ENCODE measurements around the gene PDRG1. TPM values are rescaled to one million over a fixed set of nuclear protein-coding genes. Genes with fewer than 3 reads are reported as not detected.

The PDRG1 gene
- total RNA-seq, 3 donors from 2014 or later = 9.2 to 10.0 (median 9.9) TPM

- no peaks in the 10 kb centered on the region for H3K36me3 ChIP-seq (ENCODE audit: low read depth)
- ATAC-seq = no peak
- TF ChIP-seq CTCF (IDR thresholded peaks at IDR 0.05) = no peak
- no peaks in the 10 kb centered on the region for H3K4me1 ChIP-seq (ENCODE audit: low read depth)
- H3K9me3 ChIP-seq = no peaks in the 10 kb centered on the region
- DNase-seq = no peak
- H3K4me3 ChIP-seq = no peak overlapping the region
- intact Hi-C loops (cut with DNase I, micrococcal nuclease) = no loop called here
Measured at GRCh38 chr20:31990641-31991338, 38.9 kb upstream of the PDRG1 start.

- no peak for TF ChIP-seq CTCF (IDR thresholded peaks at IDR 0.05)
- H3K4me3 ChIP-seq = no peak overlapping the region
- no peak for DNase-seq
- H3K9me3 ChIP-seq = no peaks in the 10 kb centered on the region
- no peak for ATAC-seq
- intact Hi-C loops (cut with DNase I, micrococcal nuclease) = no loop called here
- no peaks in the 10 kb centered on the region for H3K4me1 ChIP-seq (ENCODE audit: low read depth)
- H3K36me3 ChIP-seq (ENCODE audit: low read depth) = no peaks in the 10 kb centered on the region
Measured at GRCh38 chr20:31989030-31989645, 37.3 kb upstream of the PDRG1 start.

GRCh38 chr20:31988430-31989015 is 36.7 kb upstream of the PDRG1 start:
- no peak overlapping the region for H3K4me3 ChIP-seq
- H3K4me1 ChIP-seq (ENCODE audit: low read depth) = no peaks in the 10 kb centered on the region
- H3K9me3 ChIP-seq = no peaks in the 10 kb centered on the region
- no peaks in the 10 kb centered on the region for H3K36me3 ChIP-seq (ENCODE audit: low read depth)
- no peak for ATAC-seq
- intact Hi-C loops (cut with DNase I, micrococcal nuclease) = no loop called here
- no peak for TF ChIP-seq CTCF (IDR thresholded peaks at IDR 0.05)
- no peak for DNase-seq

GRCh38 chr20:31987744-31988143 is 35.9 kb upstream of the PDRG1 start:
- Histone ChIP-seq H3K36me3 (ENCODE audit: low read depth) (no peaks in the 10 kb centered on the region), H3K4me1 (ENCODE audit: low read depth) (no peaks in the 10 kb centered on the region), H3K4me3 (no peak overlapping the region), H3K9me3 (no peaks in the 10 kb centered on the region)
- no peak for TF ChIP-seq CTCF (IDR thresholded peaks at IDR 0.05)
- intact Hi-C loops (cut with DNase I, micrococcal nuclease) = no loop called here
- DNase-seq (no peak), ATAC-seq (no peak)

GRCh38 chr20:31984981-31985471 is 33.2 kb upstream of the PDRG1 start:
- DNase-seq (no peak), ATAC-seq (no peak)
- no peak for TF ChIP-seq CTCF (IDR thresholded peaks at IDR 0.05)
- no peaks in the 10 kb centered on the region for H3K4me1 ChIP-seq (ENCODE audit: low read depth)
- intact Hi-C loops (cut with DNase I, micrococcal nuclease) = no loop called here
- H3K36me3 ChIP-seq (ENCODE audit: low read depth) = no peaks in the 10 kb centered on the region
- H3K9me3 ChIP-seq = no peaks in the 10 kb centered on the region
- no peak overlapping the region for H3K4me3 ChIP-seq

All from mucosa of descending colon (tissue), 3 donors.